ENCODE data around the gene TPRA1. TPM values are rescaled to one million over a fixed set of nuclear protein-coding genes. Genes with fewer than 3 reads are reported as not detected.

The TPRA1 gene
- total RNA-seq, 1 donor, result 40.6 TPM

- TF ChIP-seq CTCF (IDR thresholded peaks at IDR 0.05; ENCODE audit: insufficient read depth, low read depth, low read length), result no peak
- no peak overlapping the region for H3K4me3 ChIP-seq (ENCODE audit: low read depth, low read length)
- no peak for DNase-seq (ENCODE audit: low read depth)
These were observed 33.5 kb upstream of the TPRA1 start for GRCh38 chr3:127624063-127624462.

GRCh38 chr3:127622772-127623576 lies 32.4 kb upstream of the TPRA1 start:
- no peak for TF ChIP-seq CTCF (IDR thresholded peaks at IDR 0.05; ENCODE audit: insufficient read depth, low read depth, low read length)
- DNase-seq (ENCODE audit: low read depth), result no peak

GRCh38 chr3:127622031-127622430 lies 31.5 kb upstream of the TPRA1 start:
- DNase-seq (ENCODE audit: low read depth), result no peak
- no peak for TF ChIP-seq CTCF (IDR thresholded peaks at IDR 0.05; ENCODE audit: insufficient read depth, low read depth, low read length)
- H3K4me3 ChIP-seq (ENCODE audit: low read depth, low read length), result no peak overlapping the region

More at GRCh38 chr3:127622772-127623576, 32.4 kb upstream of the TPRA1 start:
- no peak overlapping the region for H3K4me3 ChIP-seq (ENCODE audit: low read depth, low read length)

GRCh38 chr3:127620637-127621375 lies 30.3 kb upstream of the TPRA1 start:
- H3K4me3 ChIP-seq (ENCODE audit: low read depth, low read length), result no peak overlapping the region
- TF ChIP-seq CTCF (IDR thresholded peaks at IDR 0.05; ENCODE audit: insufficient read depth, low read depth, low read length), result no peak
- DNase-seq (ENCODE audit: low read depth), result no peak

- DNase-seq (ENCODE audit: low read depth), result no peak
- H3K4me3 ChIP-seq (ENCODE audit: low read depth, low read length), result no peak overlapping the region
- TF ChIP-seq CTCF (IDR thresholded peaks at IDR 0.05; ENCODE audit: insufficient read depth, low read depth, low read length), result no peak
These were observed 28.4 kb upstream of the TPRA1 start for GRCh38 chr3:127618891-127619290.

GRCh38 chr3:127616836-127617605 lies 26.5 kb upstream of the TPRA1 start:
- no peak for DNase-seq (ENCODE audit: low read depth)
- no peak overlapping the region for H3K4me3 ChIP-seq (ENCODE audit: low read depth, low read length)
- TF ChIP-seq CTCF (IDR thresholded peaks at IDR 0.05; ENCODE audit: insufficient read depth, low read depth, low read length), result no peak

Data from fibroblast of villous mesenchyme (primary cell).